Anterior cingulate cortex (tissue), 58 donors: ENCODE measurements around the gene UNC13A.

Experiments used
- DNase-seq, 58 donors: peaks; one replicate each; lab custom pipeline; 2025; lab: John Stamatoyannopoulos, UW

UNC13A gene

GRCh38 chr19:17673937-17674799 lies 14.0 kb downstream of the UNC13A start:
- DNase-seq, result peak in 10 of 58 donors; percentile 0 to 35 (median 14)

GRCh38 chr19:17671906-17672305 lies 16.2 kb downstream of the UNC13A start:
- DNase-seq, result peak in 1 of 58 donors; percentile 4

GRCh38 chr19:17669419-17669818 lies 18.7 kb downstream of the UNC13A start:
- no peak for DNase-seq

- DNase-seq, result no peak
Observed at GRCh38 chr19:17665058-17665457, 23.1 kb downstream of the UNC13A start.

- DNase-seq, result no peak
Observed at GRCh38 chr19:17659996-17660395, 28.2 kb downstream of the UNC13A start.

- DNase-seq, result no peak
Observed at GRCh38 chr19:17658666-17659065, 29.5 kb downstream of the UNC13A start.

GRCh38 chr19:17658240-17658639 lies 29.9 kb downstream of the UNC13A start:
- DNase-seq, result no peak

- DNase-seq, result no peak
Observed at GRCh38 chr19:17656970-17657369, 31.2 kb downstream of the UNC13A start.

GRCh38 chr19:17655751-17656472 lies 32.2 kb downstream of the UNC13A start:
- DNase-seq, result no peak

GRCh38 chr19:17654993-17655392 lies 33.2 kb downstream of the UNC13A start:
- DNase-seq, result no peak

GRCh38 chr19:17652627-17653026 lies 35.5 kb downstream of the UNC13A start:
- DNase-seq, result no peak

GRCh38 chr19:17648786-17649185 lies 39.4 kb downstream of the UNC13A start:
- no peak for DNase-seq

GRCh38 chr19:17648097-17648660 lies 40.0 kb downstream of the UNC13A start:
- no peak for DNase-seq

GRCh38 chr19:17647071-17648020 lies 40.8 kb downstream of the UNC13A start:
- DNase-seq, result no peak

GRCh38 chr19:17646441-17646840 lies 41.7 kb downstream of the UNC13A start:
- no peak for DNase-seq

- no peak for DNase-seq
Observed at GRCh38 chr19:17645339-17645963, 42.7 kb downstream of the UNC13A start.

GRCh38 chr19:17642656-17643055 lies 45.5 kb downstream of the UNC13A start:
- DNase-seq, result no peak

- DNase-seq, result no peak
Observed at GRCh38 chr19:17641846-17642245, 46.3 kb downstream of the UNC13A start.

GRCh38 chr19:17641181-17641580 lies 47.0 kb downstream of the UNC13A start:
- DNase-seq, result no peak

- no peak for DNase-seq
Observed at GRCh38 chr19:17633700-17634099, 54.5 kb downstream of the UNC13A start.
